Mesodermal cell (in vitro differentiated cells): Measurements from ENCODE around the gene JAGN1.
"Not testable (repeated sequence)": the region's sequence is repeated elsewhere in the genome, so short reads cannot be mapped to it uniquely, and the experiment has no call there.

ENCODE experiments used
- H3K27ac ChIP-seq: 2 replicates; pipeline ENCODE4 v1.7.0; 2013; ENCODE audit warnings: mild to moderate bottlenecking, low read depth, low read length, moderate library complexity; ENCODE audit not compliant: severe bottlenecking
- H3K36me3 ChIP-seq: 2 replicates; pipeline ENCODE4 v1.7.1; 2013; ENCODE audit warnings: mild to moderate bottlenecking, low read length, moderate library complexity; ENCODE audit not compliant: control insufficient read depth, insufficient read depth
- H3K4me1 ChIP-seq: one replicate; pipeline ENCODE4 v1.7.1; 2013; ENCODE audit warnings: mild to moderate bottlenecking, low read length; ENCODE audit not compliant: insufficient read depth, control insufficient read depth, poor library complexity, severe bottlenecking
- H3K4me3 ChIP-seq: 2 replicates; pipeline ENCODE4 v1.7.0; 2013; ENCODE audit warnings: low read length, control low read depth, mild to moderate bottlenecking; ENCODE audit not compliant: insufficient read depth, poor library complexity, severe bottlenecking; ENCODE audit errors: extremely low read depth
- H3K9me3 ChIP-seq: 2 replicates; pipeline ENCODE4 v1.7.1; 2013; ENCODE audit warnings: mild to moderate bottlenecking, low read length, moderate library complexity; ENCODE audit not compliant: control insufficient read depth
- WGBS, 2 experiments: methylation state at CpG; one replicate each; pipeline ENCODE4 v1.1.5; 2013; ENCODE audit warnings: missing lambda C conversion rate in 2 of 2; ENCODE audit not compliant: insufficient coverage in 2 of 2; 5-methylcytosine and 5-hydroxymethylcytosine counted together

Gene JAGN1

DNA sequence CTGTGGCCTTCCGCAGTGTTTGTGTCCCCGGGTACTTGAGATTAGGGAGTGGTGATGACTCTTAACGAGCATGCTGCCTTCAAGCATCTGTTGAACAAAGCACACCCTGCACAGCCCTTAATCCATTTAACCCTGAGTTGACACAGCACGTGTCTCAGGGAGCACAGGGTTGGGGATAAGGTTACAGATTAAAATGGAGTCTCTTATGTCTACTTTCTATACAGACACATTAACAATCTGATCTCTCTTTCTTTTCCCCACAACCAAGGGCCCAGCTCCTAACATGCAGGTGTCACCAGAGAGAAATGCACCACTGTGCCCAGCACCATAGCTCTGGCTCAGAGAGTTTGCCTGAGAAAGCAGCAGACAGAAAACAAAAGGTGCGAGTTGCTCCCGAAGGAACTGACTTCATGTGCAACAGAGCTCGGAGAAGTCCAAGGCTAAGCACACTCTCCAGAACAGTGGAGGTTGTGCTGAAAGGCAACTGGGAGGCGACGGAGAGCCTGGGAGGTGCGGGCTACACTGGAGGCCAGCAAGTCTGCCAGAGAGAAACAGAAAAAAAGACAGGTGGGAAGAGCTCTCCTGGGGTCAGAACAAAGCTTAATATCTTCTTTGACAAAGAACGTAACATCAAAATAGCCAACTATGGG is 36.0 kb upstream of the JAGN1 start:
- WGBS, 2 experiments: 92 to 95% methylated on average over 7 of the region's 11 CpGs

DNA sequence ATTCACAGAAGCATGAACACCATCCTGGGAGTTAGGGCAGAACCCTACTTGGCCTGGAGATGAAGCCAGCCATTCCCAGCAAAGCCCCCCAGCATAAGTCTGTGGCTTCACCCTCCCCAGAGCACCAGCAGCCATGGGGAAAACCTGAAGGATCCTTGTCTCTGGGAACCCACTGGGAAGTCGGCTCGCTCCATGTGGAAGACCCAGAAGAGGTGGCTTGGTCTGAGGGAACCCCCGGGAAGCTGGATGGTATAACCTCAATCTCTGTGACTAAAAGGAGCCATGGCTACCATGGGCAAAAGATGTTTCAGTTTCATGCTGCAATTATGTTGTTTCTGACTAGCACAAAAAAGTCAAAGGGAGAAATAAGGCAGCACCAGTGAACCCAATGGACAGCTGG is 34.8 kb upstream of the JAGN1 start:
- Histone ChIP-seq H3K4me3 (no peak overlapping the region), H3K9me3 (no peaks in the 10 kb centered on the region), H3K4me1 (no peaks in the 10 kb centered on the region), H3K27ac (no peak overlapping the region), H3K36me3 (no peaks in the 10 kb centered on the region)
- WGBS, 2 experiments: 100% methylated on average over 3 of the region's 3 CpGs

More for the DNA sequence above, 36.0 kb upstream of the JAGN1 start:
- not testable (repeated sequence) for H3K27ac ChIP-seq, H3K36me3 ChIP-seq, H3K4me1 ChIP-seq, H3K4me3 ChIP-seq, H3K9me3 ChIP-seq

DNA sequence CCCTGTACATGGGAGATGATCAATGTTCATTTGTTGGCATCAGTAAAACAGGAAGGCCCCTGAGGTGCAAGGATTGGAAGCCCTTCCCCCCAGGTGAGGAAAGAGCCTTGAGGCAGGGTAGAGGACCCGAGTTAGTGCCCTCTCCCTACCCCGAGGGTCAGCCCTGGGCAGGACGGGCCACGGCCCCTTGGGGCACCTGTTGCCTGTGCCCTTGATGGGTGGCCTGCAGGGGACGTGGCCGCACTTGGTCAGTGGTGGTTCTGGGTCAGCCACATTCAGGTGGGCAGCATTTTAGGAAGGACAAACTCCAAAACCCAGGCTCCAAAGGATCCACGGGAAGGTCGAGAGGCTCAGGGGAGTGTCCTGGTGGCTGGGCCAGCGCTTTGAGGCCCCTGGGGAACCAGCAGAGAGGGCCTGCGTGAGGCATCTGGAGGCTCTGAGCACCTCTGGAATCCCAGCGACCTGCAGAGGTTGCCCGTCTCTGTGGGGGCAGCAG is 30.8 kb upstream of the JAGN1 start:
- H3K4me1 ChIP-seq: peaks cover 3% of the 10 kb centered on the region
- no peak overlapping the region for H3K27ac ChIP-seq
- no peaks in the 10 kb centered on the region for H3K9me3 ChIP-seq
- no peak overlapping the region for H3K4me3 ChIP-seq
- WGBS, 2 experiments: 90 to 95% methylated on average over 8 to 10 of the region's 12 CpGs
- no peaks in the 10 kb centered on the region for H3K36me3 ChIP-seq

DNA sequence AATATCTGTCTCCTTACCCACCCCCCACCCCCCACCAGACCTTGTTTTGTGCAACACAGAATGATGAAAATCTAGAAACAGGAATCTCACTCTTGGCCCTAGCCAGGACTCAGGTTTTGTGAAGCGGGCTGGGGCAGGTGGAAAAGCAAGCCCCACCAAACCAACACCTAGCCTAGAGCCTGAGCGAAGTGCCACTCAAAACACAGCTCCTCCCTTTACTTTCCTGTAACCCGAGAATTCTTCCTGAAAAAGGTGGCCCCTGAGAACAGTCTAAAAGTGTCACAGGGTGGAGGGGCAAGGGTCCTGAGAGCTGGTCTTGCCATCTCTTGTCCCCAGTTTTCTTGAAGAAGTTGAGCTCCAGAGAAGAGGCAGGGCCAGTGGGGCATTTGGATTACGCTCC is 29.2 kb upstream of the JAGN1 start:
- Histone ChIP-seq H3K4me1 (peaks cover 3% of the 10 kb centered on the region), H3K4me3 (no peak overlapping the region), H3K27ac (no peak overlapping the region), H3K36me3 (no peaks in the 10 kb centered on the region), H3K9me3 (no peaks in the 10 kb centered on the region)
- WGBS, 2 experiments: 90 to 93% methylated on average over 2 to 3 of the region's 4 CpGs

DNA sequence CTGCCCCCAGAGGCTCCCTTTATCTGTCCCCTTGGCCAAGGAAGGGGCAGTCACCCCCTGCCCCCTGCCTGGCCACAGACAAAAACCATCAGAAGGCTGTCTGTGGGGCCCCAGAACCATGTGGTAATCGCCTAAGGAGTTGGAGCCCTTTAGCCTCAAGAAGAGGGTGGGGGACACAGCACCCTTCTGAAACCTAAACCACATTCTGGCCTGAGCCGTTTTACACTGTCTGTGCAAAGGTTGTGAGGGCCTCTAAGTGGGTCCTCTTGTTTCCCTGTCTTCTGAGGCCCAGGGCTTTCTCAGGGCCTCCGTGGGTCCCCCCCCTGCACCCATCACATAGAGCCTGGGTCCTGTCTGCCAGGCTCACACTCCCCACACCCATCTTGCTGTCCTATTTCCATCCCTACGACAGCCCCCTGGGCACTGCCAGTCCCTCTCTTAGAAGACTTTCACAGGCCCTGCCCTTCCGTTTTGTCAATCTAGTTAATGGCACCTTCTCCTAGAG is 28.7 kb upstream of the JAGN1 start:
- H3K36me3 ChIP-seq: no peaks in the 10 kb centered on the region
- H3K4me3 ChIP-seq: no peak overlapping the region
- 85 to 91% methylated on average over 5 of the region's 5 CpGs for WGBS, 2 experiments
- no peaks in the 10 kb centered on the region for H3K9me3 ChIP-seq
- peaks cover 3% of the 10 kb centered on the region for H3K4me1 ChIP-seq
- H3K27ac ChIP-seq: no peak overlapping the region

DNA sequence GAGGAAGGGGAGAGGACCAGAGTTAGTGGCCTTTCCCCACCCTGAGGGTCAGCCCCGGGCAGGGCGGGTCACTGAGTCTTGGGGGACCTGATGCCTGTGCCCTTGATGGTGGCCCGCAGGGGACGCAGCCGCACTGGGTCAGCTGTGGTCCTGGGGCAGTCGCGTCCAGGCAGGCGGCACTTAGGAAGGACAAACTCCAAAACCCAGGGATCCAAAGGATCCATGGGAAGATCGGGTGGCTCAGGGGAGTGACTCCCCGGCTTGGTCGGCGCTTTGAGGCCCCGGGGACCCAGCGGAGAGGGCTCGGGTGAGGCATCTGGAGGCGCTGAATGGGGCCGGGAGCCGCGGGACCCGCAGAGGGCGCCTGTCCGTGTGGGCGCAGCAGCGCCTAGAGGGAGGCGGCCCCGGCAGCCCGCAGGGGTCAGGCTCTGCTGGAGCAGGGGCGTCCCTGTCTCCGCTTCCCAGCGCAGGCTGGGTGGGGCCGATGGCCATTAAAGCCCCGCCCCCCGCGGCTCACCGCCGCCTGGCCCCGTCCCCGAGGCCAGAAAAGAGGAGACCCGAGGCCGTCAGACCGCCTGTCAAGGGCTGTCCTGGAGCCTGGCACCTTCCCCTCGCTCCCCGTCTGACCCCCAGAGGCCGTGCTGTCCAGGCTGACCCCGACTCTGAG is 27.9 kb upstream of the JAGN1 start:
- WGBS, 2 experiments: 13 to 21% methylated on average over 36 to 44 of the region's 45 CpGs
- no peaks in the 10 kb centered on the region for H3K9me3 ChIP-seq
- H3K27ac ChIP-seq: no peak overlapping the region
- no peaks in the 10 kb centered on the region for H3K36me3 ChIP-seq
- peak overlapping the region; percentile 8 for H3K4me3 ChIP-seq
- H3K4me1 ChIP-seq: peaks cover 3% of the 10 kb centered on the region

DNA sequence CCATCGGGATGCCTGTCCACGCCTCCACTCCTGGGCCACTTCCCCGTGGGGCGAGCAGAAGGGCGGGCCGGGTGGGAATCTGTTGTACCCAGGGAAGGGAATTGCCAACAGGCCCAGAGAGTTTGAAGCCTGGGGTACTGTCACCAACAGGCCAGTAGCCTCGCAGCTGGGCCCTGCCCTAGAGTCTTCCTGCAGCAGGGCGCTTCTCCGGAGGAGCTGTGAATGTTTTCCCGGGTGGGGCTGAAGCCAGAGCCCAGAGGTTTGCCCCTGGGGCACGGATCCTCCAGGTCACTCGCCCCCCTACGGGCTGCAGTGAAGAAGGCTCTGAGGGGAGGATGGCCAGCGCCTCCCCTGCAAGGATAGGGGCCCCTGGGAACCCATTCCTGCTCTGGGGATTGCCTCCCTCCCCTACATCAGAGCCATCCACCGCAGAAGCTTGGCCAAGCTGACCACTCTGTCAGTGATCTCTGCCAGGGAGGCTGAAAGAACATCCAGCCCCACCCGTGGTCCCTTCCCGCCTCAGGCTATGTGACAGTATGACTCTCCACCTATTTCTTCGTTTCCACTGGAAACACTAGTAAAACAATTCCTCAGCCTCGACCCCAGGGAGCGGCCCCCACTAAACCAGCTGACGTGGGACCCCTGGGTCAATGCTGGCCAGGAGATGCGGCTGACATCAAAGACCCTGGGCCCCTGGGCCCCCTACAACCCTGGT is 27.2 kb upstream of the JAGN1 start:
- 76 to 79% methylated on average over 17 to 19 of the region's 22 CpGs for WGBS, 2 experiments
- H3K27ac ChIP-seq: no peak overlapping the region
- H3K4me3 ChIP-seq: no peak overlapping the region
- no peaks in the 10 kb centered on the region for H3K36me3 ChIP-seq
- peaks cover 3% of the 10 kb centered on the region for H3K4me1 ChIP-seq
- no peaks in the 10 kb centered on the region for H3K9me3 ChIP-seq

DNA sequence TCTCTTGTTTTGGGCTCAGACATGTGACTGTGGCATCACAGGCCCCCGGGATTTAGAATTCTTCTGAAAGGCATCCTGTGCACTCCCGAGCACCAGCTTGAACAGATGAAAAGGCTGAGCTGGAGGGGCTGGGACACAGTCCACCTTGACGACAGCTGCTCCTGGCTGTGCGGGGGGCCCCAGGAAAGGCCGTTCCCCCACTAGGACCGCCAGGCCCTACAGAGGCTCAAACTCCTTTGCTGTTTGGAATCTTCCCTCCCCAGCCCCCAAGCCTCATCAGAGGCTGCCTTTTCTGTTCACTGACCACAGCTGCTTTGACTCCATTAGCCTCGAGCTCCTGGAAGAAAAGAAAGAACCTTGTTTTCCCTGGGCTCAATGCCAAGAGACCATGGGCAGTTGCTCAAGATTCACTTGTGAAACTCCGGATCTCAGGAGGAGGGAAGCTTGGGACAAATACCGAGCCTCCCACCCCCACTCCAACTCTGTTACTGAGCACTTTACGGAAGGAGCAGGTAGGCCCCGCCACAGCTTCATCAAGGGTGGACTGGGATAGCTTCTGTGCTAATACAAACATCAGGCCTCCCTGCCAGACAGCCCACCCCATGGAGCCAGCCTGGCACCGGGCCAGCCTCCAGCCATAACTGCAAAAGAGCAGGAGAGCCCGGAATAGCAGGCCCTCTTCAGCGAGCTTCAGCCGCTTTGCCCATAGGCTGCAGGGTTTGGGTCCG is 26.0 kb upstream of the JAGN1 start:
- Histone ChIP-seq H3K9me3 (no peaks in the 10 kb centered on the region), H3K4me1 (peaks cover 3% of the 10 kb centered on the region), H3K36me3 (no peaks in the 10 kb centered on the region), H3K27ac (peak overlapping the region; percentile 45), H3K4me3 (no peak overlapping the region)
- WGBS, 2 experiments: 90 to 91% methylated on average over 6 to 11 of the region's 16 CpGs

DNA sequence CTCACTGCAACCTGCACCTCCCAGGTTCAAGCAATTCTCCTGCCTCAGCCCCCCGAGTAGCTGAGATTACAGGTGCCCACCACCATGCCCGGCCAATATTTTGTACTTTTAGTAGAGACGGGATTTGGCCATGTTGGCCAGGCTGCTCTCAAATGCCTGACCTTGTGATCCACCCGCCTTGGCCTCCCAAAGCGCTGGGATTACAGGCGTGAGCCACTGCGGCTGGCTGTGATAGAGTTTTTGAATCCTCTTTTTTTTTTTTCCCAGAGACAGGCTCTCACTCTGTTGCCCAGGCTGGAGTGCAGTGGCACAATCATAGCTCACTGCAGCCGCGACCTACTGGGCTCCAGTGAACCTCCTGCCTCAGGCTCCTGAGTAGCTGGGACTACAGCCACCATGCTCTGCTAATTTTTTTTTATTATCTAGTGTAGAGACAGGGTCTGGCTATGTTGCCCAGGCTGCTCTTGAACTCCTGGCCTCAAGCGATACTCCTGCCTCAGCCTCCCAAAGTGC is 25.2 kb upstream of the JAGN1 start:
- WGBS, 2 experiments: 93 to 98% methylated on average over 5 to 7 of the region's 10 CpGs
- H3K4me1 ChIP-seq, H3K27ac ChIP-seq, H3K36me3 ChIP-seq, H3K4me3 ChIP-seq, H3K9me3 ChIP-seq: not testable (repeated sequence)

DNA sequence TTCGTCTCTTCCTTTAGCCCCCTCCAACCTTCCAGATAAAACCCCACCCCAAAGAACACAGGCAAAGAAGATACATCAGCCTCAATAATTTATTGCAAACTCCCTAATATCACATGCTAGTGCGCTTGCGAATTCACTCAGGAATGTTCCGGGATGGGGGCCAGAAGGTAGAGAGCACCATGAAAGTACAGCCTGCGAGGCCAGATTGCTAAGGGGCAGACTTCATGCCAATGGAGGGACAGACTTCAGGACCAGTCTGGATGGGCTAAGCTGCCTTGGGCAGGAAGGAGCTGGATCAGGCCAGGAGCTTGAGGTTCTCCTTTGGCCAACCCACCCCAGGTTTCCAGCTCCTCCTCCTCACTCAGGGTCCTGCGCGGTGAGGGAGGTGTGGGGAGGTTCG is 23.8 kb upstream of the JAGN1 start:
- no peak overlapping the region for H3K27ac ChIP-seq
- WGBS, 2 experiments: 96 to 97% methylated on average over 5 to 6 of the region's 8 CpGs
- no peaks in the 10 kb centered on the region for H3K9me3 ChIP-seq
- no peaks in the 10 kb centered on the region for H3K36me3 ChIP-seq
- peaks cover under 1% of the 10 kb centered on the region for H3K4me1 ChIP-seq
- no peak overlapping the region for H3K4me3 ChIP-seq
